GM19438 (cell line): Measurements from ENCODE around the gene MAN1A1.
"Not testable (repeated sequence)": the region's sequence is repeated elsewhere in the genome, so short reads cannot be mapped to it uniquely, and the experiment has no call there.

Experiments used
- ATAC-seq: cut with Tn5 transposase; IDR thresholded peaks from one replicate; pipeline ENCODE4 v1.9.1; 2021; ENCODE audit warnings: low read depth; ENCODE audit not compliant: unreplicated experiment

Gene MAN1A1

GRCh38 chr6:119176445-119176844, 173.1 kb downstream of the MAN1A1 start:
- ATAC-seq: no peak

- ATAC-seq: no peak
Measured at GRCh38 chr6:119174879-119175817, 174.4 kb downstream of the MAN1A1 start.

DNA sequence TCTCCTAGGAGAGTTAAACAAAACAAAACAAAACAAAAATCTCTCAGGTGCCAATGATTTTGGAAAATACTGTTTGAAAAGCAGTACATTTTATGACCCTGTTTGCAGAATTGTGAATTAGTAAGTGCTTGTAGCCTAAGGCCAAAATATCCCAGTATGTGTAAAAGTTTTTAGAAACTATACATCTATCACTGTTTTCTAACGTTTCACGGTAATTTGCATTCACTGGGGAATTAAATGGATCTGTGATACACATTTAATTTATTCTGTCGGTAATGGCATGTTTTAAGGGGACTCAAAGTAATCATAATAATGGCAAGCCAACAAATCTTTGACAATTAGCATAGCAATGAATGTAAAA, 175.5 kb downstream of the MAN1A1 start:
- no peak for ATAC-seq

- ATAC-seq: peak; percentile 56
Measured at GRCh38 chr6:119173249-119174084, 176.1 kb downstream of the MAN1A1 start.

DNA sequence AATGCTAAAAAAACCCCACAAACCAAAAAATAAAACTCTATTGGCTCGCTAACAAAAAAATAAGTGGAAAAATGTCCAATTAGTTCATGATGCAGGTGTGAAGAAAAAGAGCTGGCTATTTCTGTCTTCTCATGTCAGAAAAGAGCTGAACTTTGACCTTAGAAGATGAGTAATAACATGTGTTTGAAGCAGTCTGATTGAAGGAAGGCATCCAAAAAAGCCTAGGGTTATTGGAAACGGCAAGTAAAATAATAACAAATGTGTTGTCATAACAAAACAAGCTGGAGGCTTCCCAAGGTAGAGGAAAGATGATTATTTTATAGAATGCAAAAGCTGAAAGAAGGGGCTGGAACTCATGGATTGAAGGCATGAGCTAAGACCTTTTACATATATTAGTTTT, 176.7 kb downstream of the MAN1A1 start:
- ATAC-seq: no peak

- no peak for ATAC-seq
Measured at GRCh38 chr6:119171864-119172588, 177.5 kb downstream of the MAN1A1 start.

- ATAC-seq: no peak
Measured at GRCh38 chr6:119171088-119171841, 178.3 kb downstream of the MAN1A1 start.

DNA sequence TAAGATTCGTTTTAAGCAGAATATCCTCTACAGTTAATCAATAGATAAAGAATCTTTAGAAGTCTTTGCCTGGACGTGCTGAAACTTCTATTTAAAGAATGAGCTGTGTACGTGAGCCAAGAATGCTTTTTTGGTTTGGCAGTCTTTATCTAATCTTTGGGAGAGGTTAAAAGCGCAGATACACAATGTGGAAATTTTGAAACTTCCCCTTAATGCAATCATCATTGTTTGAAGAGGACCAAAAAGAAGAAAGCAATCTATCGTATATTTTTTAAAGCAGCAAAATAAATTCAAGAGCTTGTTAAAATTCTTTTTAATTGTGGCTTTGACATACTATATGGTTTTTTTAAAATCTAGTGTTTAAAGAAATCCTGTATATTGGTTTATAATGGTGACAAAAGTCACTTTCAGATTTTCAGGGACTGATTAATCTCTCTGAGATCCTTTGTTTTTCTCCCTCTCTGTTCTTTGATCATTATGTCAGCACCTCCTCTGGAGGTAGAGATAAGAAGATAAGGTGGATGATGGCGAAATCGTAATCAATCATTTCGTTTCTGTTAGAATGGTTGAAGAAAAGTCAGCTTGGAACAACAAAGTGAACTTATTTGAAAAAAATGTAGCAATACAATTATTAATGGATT, 179.0 kb downstream of the MAN1A1 start:
- no peak for ATAC-seq

- ATAC-seq: no peak
Measured at GRCh38 chr6:119170103-119170446, 179.5 kb downstream of the MAN1A1 start.

GRCh38 chr6:119169355-119169754, 180.2 kb downstream of the MAN1A1 start:
- ATAC-seq: not testable (repeated sequence)

GRCh38 chr6:119166024-119166784, 183.4 kb downstream of the MAN1A1 start:
- no peak for ATAC-seq

DNA sequence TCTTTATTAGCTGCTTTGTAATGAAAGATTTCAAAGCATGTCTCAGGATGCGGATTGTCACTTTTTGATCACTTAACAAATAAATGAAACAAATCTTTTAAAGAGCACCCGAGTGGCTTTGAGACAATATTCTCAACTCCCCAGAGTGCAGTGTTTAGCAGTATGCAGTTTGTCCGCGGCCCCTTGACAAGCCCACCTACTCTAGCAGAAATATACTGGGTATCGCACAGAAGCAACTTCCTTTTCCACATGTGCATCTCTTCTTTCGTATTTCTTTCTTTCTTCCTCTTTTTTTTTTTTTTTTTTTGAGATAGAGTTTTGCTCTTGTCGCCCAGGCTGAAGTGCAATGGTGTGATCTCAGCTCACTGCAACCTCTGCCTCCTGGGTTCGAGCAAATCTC, 186.6 kb downstream of the MAN1A1 start:
- no peak for ATAC-seq

- ATAC-seq: peak; percentile 59
Measured at GRCh38 chr6:119162134-119162775, 187.3 kb downstream of the MAN1A1 start.

- no peak for ATAC-seq
Measured at GRCh38 chr6:119161438-119161837, 188.1 kb downstream of the MAN1A1 start.

DNA sequence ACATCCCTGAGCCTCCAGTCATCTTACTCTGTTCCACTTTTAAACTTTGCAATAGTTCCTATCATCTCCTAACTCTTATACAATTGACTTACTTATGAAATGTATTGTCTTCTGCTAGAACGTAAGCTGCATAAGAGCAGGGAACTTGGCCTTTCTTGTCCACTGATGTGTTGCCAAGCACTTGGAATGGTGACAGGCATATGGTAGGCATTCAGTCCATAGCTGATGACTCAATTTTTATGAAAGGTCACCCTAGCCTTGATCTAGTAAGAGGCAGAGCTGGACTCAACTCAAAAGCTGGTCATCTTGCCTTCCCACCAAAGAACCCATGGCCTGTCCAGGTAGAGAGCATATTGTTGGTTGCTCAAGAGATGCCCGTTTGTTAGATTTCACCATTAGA, 188.7 kb downstream of the MAN1A1 start:
- no peak for ATAC-seq

GRCh38 chr6:119158057-119158848, 191.3 kb downstream of the MAN1A1 start:
- no peak for ATAC-seq

DNA sequence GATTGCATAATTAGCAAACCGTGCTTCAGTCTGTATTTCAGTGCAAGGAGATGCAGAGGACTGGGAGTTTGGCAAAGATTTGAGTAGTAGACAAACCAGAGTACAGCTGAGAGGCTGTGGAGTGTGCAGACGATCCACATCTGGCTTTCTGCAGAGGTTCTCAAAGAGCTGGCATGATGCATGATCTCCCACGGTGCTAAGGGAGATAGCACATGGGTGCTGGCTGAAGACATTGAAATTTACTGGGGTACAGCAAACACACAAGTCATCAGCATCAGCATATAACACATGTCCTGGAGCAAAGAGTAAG, 192.1 kb downstream of the MAN1A1 start:
- no peak for ATAC-seq
